ENCODE measurements around the gene GPS2.
"Not testable (repeated sequence)": the region's sequence is repeated elsewhere in the genome, so short reads cannot be mapped to it uniquely, and the experiment has no call there.

GPS2 gene

DNA sequence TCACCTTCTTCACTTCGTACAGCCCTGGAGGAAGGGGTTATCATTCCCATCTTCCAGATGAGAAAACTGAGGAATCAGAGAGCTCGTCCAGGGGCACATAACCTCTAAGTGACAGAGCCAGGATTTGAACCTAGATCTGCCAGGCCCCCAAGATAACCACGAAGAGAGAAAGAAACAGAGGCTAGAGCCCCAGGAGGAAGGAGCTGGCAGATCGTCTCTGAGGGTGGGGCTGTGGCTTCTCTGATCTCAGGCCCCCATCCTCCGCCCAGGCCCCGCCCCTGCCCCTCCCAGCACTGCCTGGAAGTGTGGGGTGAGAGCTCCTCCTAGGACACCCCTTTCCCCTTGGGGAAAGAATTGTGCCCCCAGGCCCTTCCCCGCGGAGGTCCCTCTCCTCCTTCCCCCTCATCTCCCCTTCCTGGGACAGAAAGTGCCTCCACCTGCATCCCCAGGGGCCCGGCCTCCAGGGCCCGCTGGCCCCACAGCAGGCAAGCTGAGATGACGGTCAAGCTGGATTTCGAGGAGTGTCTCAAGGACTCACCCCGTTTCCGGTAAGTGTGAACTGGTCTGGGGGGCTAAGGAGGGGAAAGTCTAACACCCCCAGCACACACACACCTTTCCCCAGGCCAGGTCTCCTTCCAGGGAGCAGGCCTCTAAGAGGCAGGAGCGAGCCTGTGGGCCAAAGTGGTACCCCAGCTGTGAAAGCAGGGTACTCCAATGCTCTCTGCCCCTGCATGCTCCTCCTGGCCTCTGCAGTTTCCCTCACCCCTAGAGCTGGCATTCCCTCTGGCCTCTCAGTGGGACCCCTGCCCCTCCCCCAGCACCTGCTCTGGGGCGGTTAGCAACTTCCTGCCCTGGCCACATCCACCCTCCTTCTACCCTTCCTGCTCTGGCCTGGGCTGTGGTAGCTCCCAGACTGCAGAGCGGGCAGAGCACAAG, 21.3 kb upstream of the GPS2 start, which contains the start of gene ACAP1:
TSS of gene ACAP1 (plus strand) at position 290 of the 936 bp plus-strand sequence. CDS start at position 496, 206 bp downstream.
- no peak within 1 kb of the TSS for H3K4me3 ChIP-seq (ENCODE audit: control insufficient read depth, low read depth, low read length)
- TF ChIP-seq, protein P1, sequence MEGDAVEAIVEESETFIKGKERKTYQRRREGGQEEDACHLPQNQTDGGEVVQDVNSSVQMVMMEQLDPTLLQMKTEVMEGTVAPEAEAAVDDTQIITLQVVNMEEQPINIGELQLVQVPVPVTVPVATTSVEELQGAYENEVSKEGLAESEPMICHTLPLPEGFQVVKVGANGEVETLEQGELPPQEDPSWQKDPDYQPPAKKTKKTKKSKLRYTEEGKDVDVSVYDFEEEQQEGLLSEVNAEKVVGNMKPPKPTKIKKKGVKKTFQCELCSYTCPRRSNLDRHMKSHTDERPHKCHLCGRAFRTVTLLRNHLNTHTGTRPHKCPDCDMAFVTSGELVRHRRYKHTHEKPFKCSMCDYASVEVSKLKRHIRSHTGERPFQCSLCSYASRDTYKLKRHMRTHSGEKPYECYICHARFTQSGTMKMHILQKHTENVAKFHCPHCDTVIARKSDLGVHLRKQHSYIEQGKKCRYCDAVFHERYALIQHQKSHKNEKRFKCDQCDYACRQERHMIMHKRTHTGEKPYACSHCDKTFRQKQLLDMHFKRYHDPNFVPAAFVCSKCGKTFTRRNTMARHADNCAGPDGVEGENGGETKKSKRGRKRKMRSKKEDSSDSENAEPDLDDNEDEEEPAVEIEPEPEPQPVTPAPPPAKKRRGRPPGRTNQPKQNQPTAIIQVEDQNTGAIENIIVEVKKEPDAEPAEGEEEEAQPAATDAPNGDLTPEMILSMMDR (IDR thresholded peaks at IDR 0.05; ENCODE audit: control insufficient read depth, insufficient read depth, low read depth, low read length, missing control alignments), result no peak
- DNase-seq (ENCODE audit: low read depth), result no peak

GRCh38 chr17:7335765-7336164, 20.6 kb upstream of the GPS2 start:
- not testable (repeated sequence) for DNase-seq (ENCODE audit: low read depth); H3K4me3 ChIP-seq (ENCODE audit: control insufficient read depth, low read depth, low read length)

DNA sequence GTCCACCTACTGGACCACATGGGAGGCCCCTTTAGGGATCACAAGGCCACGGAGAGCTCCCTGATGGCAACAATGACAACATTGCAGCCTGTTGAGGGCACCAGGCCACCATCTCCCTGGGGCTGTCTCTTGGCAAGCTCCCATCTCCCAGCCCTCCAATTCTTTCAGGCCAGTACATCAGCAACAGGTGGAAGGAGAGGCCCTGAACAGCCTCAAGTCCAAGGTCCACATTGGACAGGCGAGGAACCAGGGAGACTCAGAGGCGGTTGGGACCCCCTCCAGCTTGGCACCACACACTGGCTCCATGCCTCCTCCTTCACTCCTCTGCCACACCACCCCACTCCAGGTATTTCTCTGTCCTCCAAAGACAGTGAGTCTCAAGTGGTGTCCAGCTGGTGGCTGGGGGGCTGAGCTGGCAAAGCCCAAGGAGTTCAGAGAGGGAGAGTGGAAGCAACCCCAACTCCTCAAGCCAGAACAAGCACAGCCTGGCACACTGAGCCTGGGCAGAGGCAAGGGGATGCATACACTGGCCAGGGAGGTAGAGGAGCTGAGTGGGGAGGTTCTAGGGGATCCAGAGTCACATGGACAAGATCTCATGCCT, 19.9 kb upstream of the GPS2 start:
- no peak overlapping the region for H3K4me3 ChIP-seq (ENCODE audit: control insufficient read depth, low read depth, low read length)
- DNase-seq (ENCODE audit: low read depth), result no peak
- TF ChIP-seq, protein P1 (IDR thresholded peaks at IDR 0.05; ENCODE audit: control insufficient read depth, insufficient read depth, low read depth, low read length, missing control alignments), result no peak

- not testable (repeated sequence) for H3K4me3 ChIP-seq (ENCODE audit: control insufficient read depth, low read depth, low read length); DNase-seq (ENCODE audit: low read depth)
These were observed 17.5 kb upstream of the GPS2 start for GRCh38 chr17:7332600-7333069.

GRCh38 chr17:7332111-7332510, 17.0 kb upstream of the GPS2 start:
- DNase-seq (ENCODE audit: low read depth), result no peak
- H3K4me3 ChIP-seq (ENCODE audit: control insufficient read depth, low read depth, low read length), result no peak overlapping the region
- TF ChIP-seq, protein P1 (IDR thresholded peaks at IDR 0.05; ENCODE audit: control insufficient read depth, insufficient read depth, low read depth, low read length, missing control alignments), result no peak

GRCh38 chr17:7330638-7331015, 15.5 kb upstream of the GPS2 start:
- peak overlapping the region; percentile 88 for H3K4me3 ChIP-seq (ENCODE audit: control insufficient read depth, low read depth, low read length)
- TF ChIP-seq, protein P1 (IDR thresholded peaks at IDR 0.05; ENCODE audit: control insufficient read depth, insufficient read depth, low read depth, low read length, missing control alignments), result no peak
- DNase-seq (ENCODE audit: low read depth), result no peak

DNA sequence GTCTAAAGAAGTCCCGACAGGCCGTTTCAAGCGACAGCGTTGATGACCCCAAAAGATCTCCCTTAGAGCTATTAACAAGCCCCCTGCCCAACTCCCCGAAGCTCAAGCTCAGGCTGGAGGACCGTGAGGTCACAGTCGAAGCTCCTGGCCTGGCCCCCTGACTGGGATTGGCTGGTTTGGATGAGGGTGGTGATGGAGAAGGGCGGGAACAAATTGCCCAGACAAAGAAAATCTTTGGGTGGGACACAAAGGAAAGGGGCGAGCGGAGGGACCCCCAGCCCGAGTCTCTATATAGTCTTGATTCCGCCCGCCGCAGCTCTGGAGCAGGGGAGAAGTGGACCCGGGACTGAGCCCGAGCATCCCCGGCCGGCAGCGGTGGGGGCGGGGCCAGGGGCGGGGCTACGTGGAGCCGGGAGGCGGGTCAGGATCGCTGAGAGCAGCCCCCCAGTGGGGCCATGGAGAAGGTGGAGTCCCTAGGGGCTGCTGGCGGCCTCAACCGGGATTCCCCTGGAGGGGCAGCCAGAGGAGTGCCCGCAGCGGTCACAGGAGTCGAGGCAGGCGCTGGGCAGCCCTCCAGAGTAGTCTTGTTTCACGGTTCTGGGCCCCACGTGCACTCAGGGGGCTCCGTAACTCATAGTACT, 15.0 kb upstream of the GPS2 start:
- TF ChIP-seq, protein P1 (IDR thresholded peaks at IDR 0.05; ENCODE audit: control insufficient read depth, insufficient read depth, low read depth, low read length, missing control alignments), result no peak
- no peak for DNase-seq (ENCODE audit: low read depth)
- H3K4me3 ChIP-seq (ENCODE audit: control insufficient read depth, low read depth, low read length), result peak overlapping the region; percentile 88
